Mesenchymal stem cell (in vitro differentiated cells and primary cell): ENCODE data around the gene USP30.

ENCODE experiments used
- DNase-seq: peaks from one replicate; pipeline ENCODE4 v3.0.0-alpha.2; 2013
- H2AFZ ChIP-seq: one replicate; pipeline ENCODE4 v1.6.1; 2013; ENCODE audit warnings: low read depth, mild to moderate bottlenecking, control low read depth, inconsistent platforms, low read length, moderate library complexity
- H2AK5ac ChIP-seq: 2 replicates; pipeline ENCODE4 v1.6.1; 2013; ENCODE audit warnings: low read length, moderate library complexity, mild to moderate bottlenecking, inconsistent platforms; ENCODE audit not compliant: severe bottlenecking
- H2BK120ac ChIP-seq: one replicate; pipeline ENCODE4 v1.6.1; 2013; ENCODE audit warnings: low read depth, mild to moderate bottlenecking, inconsistent platforms, low read length, moderate library complexity
- H2BK12ac ChIP-seq, 2 experiments: one replicate each; pipeline ENCODE4 v1.6.1; 2013; ENCODE audit warnings: inconsistent platforms in 2 of 2, low read length in 2 of 2, mild to moderate bottlenecking in 2 of 2, moderate library complexity in 2 of 2, control low read depth in 1 of 2
- H2BK15ac ChIP-seq: one replicate; pipeline ENCODE4 v1.6.1; 2013; ENCODE audit warnings: mild to moderate bottlenecking, low read depth, inconsistent platforms; ENCODE audit not compliant: poor library complexity, severe bottlenecking
- H2BK5ac ChIP-seq: 2 replicates; pipeline ENCODE4 v1.6.1; 2013; ENCODE audit warnings: low read depth, mild to moderate bottlenecking, low read length, control low read depth, inconsistent platforms; ENCODE audit not compliant: poor library complexity, severe bottlenecking
- H3K14ac ChIP-seq, 2 experiments: one replicate each; pipeline ENCODE4 v1.6.1; 2013; ENCODE audit warnings: inconsistent platforms in 2 of 2, low read length in 2 of 2, control low read depth in 1 of 2, mild to moderate bottlenecking in 1 of 2, moderate library complexity in 1 of 2
- H3K18ac ChIP-seq, 2 experiments: one replicate each; pipeline ENCODE4 v1.6.1; 2013; ENCODE audit warnings: inconsistent platforms in 2 of 2, low read length in 2 of 2, control low read depth in 1 of 2, low read depth in 1 of 2, mild to moderate bottlenecking in 1 of 2
- H3K23ac ChIP-seq, 2 experiments: one replicate each; pipeline ENCODE4 v1.6.1; 2013; ENCODE audit warnings: inconsistent platforms in 2 of 2, low read length in 2 of 2, mild to moderate bottlenecking in 2 of 2, moderate library complexity in 2 of 2, control low read depth in 1 of 2
- H3K27ac ChIP-seq: 2 replicates; pipeline ENCODE4 v1.5.1; 2013; ENCODE audit warnings: mild to moderate bottlenecking, moderate library complexity, low read length, control low read depth, inconsistent platforms; ENCODE audit not compliant: poor library complexity, severe bottlenecking
- H3K27me3 ChIP-seq, 2 experiments: 2 replicates each; pipeline versions ENCODE4 v1.6.1 to v1.7.0; 2013; ENCODE audit warnings: low read length in 2 of 2, mild to moderate bottlenecking in 2 of 2, moderate library complexity in 2 of 2, control low read depth in 1 of 2, inconsistent platforms in 1 of 2; ENCODE audit not compliant: control insufficient read depth in 1 of 2, insufficient read depth in 1 of 2
- H3K36me3 ChIP-seq, 2 experiments: 2 replicates each; pipeline versions ENCODE4 v1.6.1 to v1.7.0; 2013; ENCODE audit warnings: low read length in 2 of 2, control low read depth in 1 of 2, inconsistent platforms in 1 of 2, low read depth in 1 of 2, mild to moderate bottlenecking in 1 of 2; ENCODE audit not compliant: insufficient read depth in 2 of 2, control insufficient read depth in 1 of 2
- H3K4ac ChIP-seq, 2 experiments: one replicate each; pipeline ENCODE4 v1.6.1; 2013; ENCODE audit warnings: inconsistent platforms in 2 of 2, low read length in 2 of 2, mild to moderate bottlenecking in 2 of 2, moderate library complexity in 2 of 2, control low read depth in 1 of 2, low read depth in 1 of 2
- H3K4me1 ChIP-seq: 2 replicates; pipeline ENCODE4 v1.6.1; 2013; ENCODE audit warnings: low read depth, low read length, control low read depth; ENCODE audit not compliant: control insufficient read depth, insufficient read depth
- H3K4me2 ChIP-seq: 2 replicates; pipeline ENCODE4 v1.6.1; 2013; ENCODE audit warnings: low read length, mild to moderate bottlenecking, inconsistent platforms; ENCODE audit not compliant: poor library complexity, severe bottlenecking
- H3K4me3 ChIP-seq, 2 experiments: 2 replicates each; pipeline versions ENCODE4 v1.5.1 to v1.7.0; 2013; ENCODE audit warnings: low read length in 2 of 2, mild to moderate bottlenecking in 2 of 2, control low read depth in 1 of 2, low read depth in 1 of 2; ENCODE audit not compliant: insufficient read depth in 1 of 2
- H3K79me1 ChIP-seq: replicated peaks from 2 replicates; pipeline ENCODE4 v1.6.1; 2013; ENCODE audit warnings: mild to moderate bottlenecking, control low read depth, low read length, inconsistent platforms; ENCODE audit not compliant: poor library complexity, severe bottlenecking
- H3K9ac ChIP-seq: 2 replicates; pipeline ENCODE4 v1.7.0; 2013; ENCODE audit warnings: mild to moderate bottlenecking, low read length, moderate library complexity
- H3K9me3 ChIP-seq: 2 replicates; pipeline ENCODE4 v1.7.0; 2013; ENCODE audit warnings: mild to moderate bottlenecking, low read length; ENCODE audit not compliant: control insufficient read depth
- H4K8ac ChIP-seq: one replicate; pipeline ENCODE4 v1.6.1; 2013; ENCODE audit warnings: inconsistent platforms, mild to moderate bottlenecking, low read length, moderate library complexity
- H4K91ac ChIP-seq: one replicate; pipeline ENCODE4 v1.6.1; 2013; ENCODE audit warnings: mild to moderate bottlenecking, low read length, inconsistent platforms
- WGBS: methylation state at CpG from one replicate; pipeline ENCODE4 v1.1.7; 2013; ENCODE audit warnings: mixed read lengths; 5-methylcytosine and 5-hydroxymethylcytosine counted together

Gene USP30

GRCh38 chr12:109088818-109089217 is 36.4 kb downstream of the USP30 start:
- DNase-seq: no peak
- Histone ChIP-seq H4K8ac (no peak overlapping the region), H3K4me2 (no peak overlapping the region), H4K91ac (no peak overlapping the region), H3K79me1 (peaks cover 18% of the 10 kb centered on the region), H3K4me1 (peaks cover 13% of the 10 kb centered on the region), H3K27ac (no peak overlapping the region), H2BK5ac (no peak overlapping the region), H3K18ac (no peak overlapping the region), H2BK15ac (no peak overlapping the region), H3K14ac (no peak overlapping the region), H3K9ac (peak overlapping the region; percentile 37), H2AFZ (no peak overlapping the region), H3K36me3 (peaks cover 35 to 73% of the 10 kb centered on the region in 2 experiments), H3K4ac (no peak overlapping the region), H3K23ac (no peak overlapping the region), H2BK12ac (no peak overlapping the region), H3K27me3 (no peaks in the 10 kb centered on the region), H3K9me3 (no peaks in the 10 kb centered on the region), H3K4me3 (no peak overlapping the region), H2AK5ac (no peak overlapping the region), H2BK120ac (no peak overlapping the region)
- WGBS: 73% methylated on average over 6 of the region's 6 CpGs

GRCh38 chr12:109089683-109090082 is 37.3 kb downstream of the USP30 start:
- DNase-seq: no peak
- Histone ChIP-seq H3K4me3 (no peak overlapping the region), H3K14ac (no peak overlapping the region), H3K18ac (no peak overlapping the region), H2AFZ (no peak overlapping the region), H2BK5ac (no peak overlapping the region), H3K9me3 (no peaks in the 10 kb centered on the region), H2BK12ac (no peak overlapping the region), H4K8ac (no peak overlapping the region), H3K4ac (no peak overlapping the region), H2AK5ac (no peak overlapping the region), H3K27me3 (no peaks in the 10 kb centered on the region), H3K4me1 (peaks cover 13% of the 10 kb centered on the region), H2BK120ac (no peak overlapping the region), H4K91ac (no peak overlapping the region), H3K36me3 (peaks cover 33 to 64% of the 10 kb centered on the region in 2 experiments), H3K23ac (no peak overlapping the region), H2BK15ac (no peak overlapping the region), H3K4me2 (no peak overlapping the region), H3K9ac (no peak overlapping the region), H3K79me1 (peaks cover 17% of the 10 kb centered on the region), H3K27ac (no peak overlapping the region)
- WGBS: 98% methylated on average over 6 of the region's 7 CpGs

GRCh38 chr12:109092497-109093021 is 40.2 kb downstream of the USP30 start:
- no peak for DNase-seq

GRCh38 chr12:109093022-109093918 is 40.9 kb downstream of the USP30 start, which contains the start of gene ALKBH2:
Gene ALKBH2, minus strand, starts transcription at chr12:109093472. Its CDS starts 686 bp downstream, at chr12:109092786.
- peak within 1 kb of the TSS; percentile 99 for H2AFZ ChIP-seq
- H3K9me3 ChIP-seq: no peaks in the 10 kb centered on the region
- H3K18ac ChIP-seq: peak within 1 kb of the TSS; percentile 67 to 93
- H2BK12ac ChIP-seq: peak within 1 kb of the TSS in 1 of 2 experiments; percentile 29
- DNase-seq: peak; percentile 87
- peak within 1 kb of the TSS; percentile 38 for H3K4me2 ChIP-seq
- peak within 1 kb of the TSS; percentile 1 to 93 for H3K4ac ChIP-seq
- H2BK15ac ChIP-seq: no peak within 1 kb of the TSS
- peak within 1 kb of the TSS; percentile 0 for H4K91ac ChIP-seq
- no peak within 1 kb of the TSS for H2BK5ac ChIP-seq
- peaks cover 20 to 28% of the 10 kb centered on the region in 2 experiments for H3K36me3 ChIP-seq
- no peak within 1 kb of the TSS for H3K23ac ChIP-seq
- 22% methylated on average over 44 of the region's 45 CpGs for WGBS
- peak within 1 kb of the TSS; percentile 39 for H4K8ac ChIP-seq
- peak within 1 kb of the TSS; percentile 63 to 95 for H3K4me3 ChIP-seq
- peaks cover 17% of the 10 kb centered on the region for H3K79me1 ChIP-seq
- H2BK120ac ChIP-seq: no peak within 1 kb of the TSS
- H2AK5ac ChIP-seq: peak within 1 kb of the TSS; percentile 8
- H3K14ac ChIP-seq: peak within 1 kb of the TSS in 1 of 2 experiments; percentile 48
- no peak within 1 kb of the TSS for H3K27ac ChIP-seq
- peaks cover 19% of the 10 kb centered on the region for H3K4me1 ChIP-seq
- H3K27me3 ChIP-seq: no peaks in the 10 kb centered on the region
- H3K9ac ChIP-seq: peak within 1 kb of the TSS; percentile 91

More at GRCh38 chr12:109092497-109093021, 40.2 kb downstream of the USP30 start:
- Histone ChIP-seq H3K4me3 (peak overlapping the region in 1 of 2 experiments; percentile 95), H2AK5ac (peak overlapping the region; percentile 8), H2BK12ac (no peak overlapping the region), H2BK120ac (no peak overlapping the region), H3K36me3 (peaks cover 22 to 35% of the 10 kb centered on the region in 2 experiments), H3K9ac (peak overlapping the region; percentile 91), H3K4ac (peak overlapping the region in 1 of 2 experiments; percentile 93), H3K18ac (no peak overlapping the region), H2AFZ (no peak overlapping the region), H4K91ac (no peak overlapping the region), H3K9me3 (no peaks in the 10 kb centered on the region), H3K27me3 (no peaks in the 10 kb centered on the region), H3K27ac (no peak overlapping the region), H2BK15ac (no peak overlapping the region), H2BK5ac (no peak overlapping the region), H4K8ac (no peak overlapping the region), H3K14ac (no peak overlapping the region), H3K4me1 (peaks cover 18% of the 10 kb centered on the region), H3K4me2 (peak overlapping the region; percentile 38), H3K23ac (no peak overlapping the region), H3K79me1 (peaks cover 17% of the 10 kb centered on the region)
- 95% methylated on average over 6 of the region's 6 CpGs for WGBS
